Mucosa of descending colon (tissue), 3 donors: ENCODE results near the gene GAS2. TPM values are rescaled to one million over a fixed set of nuclear protein-coding genes. Genes with fewer than 3 reads are reported as not detected.

Experiments used
- ATAC-seq: fragments of 200-7000 bp; cut with Tn5 transposase; one replicate; pipeline ENCODE4 v1.9.1; 2020; ENCODE audit warnings: mild to moderate bottlenecking, moderate library complexity
- DNase-seq, 3 donors: peaks; one replicate each; pipeline ENCODE4 v3.0.0-alpha.2; 2020
- H3K36me3 ChIP-seq: fragments of 200-600 bp; one replicate; pipeline ENCODE4 v1.8.0; 2021; ENCODE audit warnings: low read depth, mild to moderate bottlenecking
- H3K4me1 ChIP-seq: fragments of 200-600 bp; one replicate; pipeline ENCODE4 v1.8.0; 2021; ENCODE audit warnings: low read depth, mild to moderate bottlenecking
- H3K4me3 ChIP-seq: fragments of 200-600 bp; one replicate; pipeline ENCODE4 v1.8.0; 2021; ENCODE audit warnings: mild to moderate bottlenecking
- H3K9me3 ChIP-seq: fragments of 200-600 bp; one replicate; pipeline ENCODE4 v1.8.0; 2021; ENCODE audit warnings: mild to moderate bottlenecking
- CTCF ChIP-seq: fragments of 200-600 bp; IDR thresholded peaks from one replicate; pipeline ENCODE4 v1.8.0; 2022; ENCODE audit warnings: antibody characterized with exemption, mild to moderate bottlenecking
- intact Hi-C, 2 donors: fragments of 100-400 bp; cut with DNase I in 1 of 2; cut with micrococcal nuclease in 1 of 2; formaldehyde crosslinking; loops; one replicate each; pipeline versions ENCODE4 v1.11.0 to v1.11.1; 2022; cut with DNase I, micrococcal nuclease
- total RNA-seq, 3 donors: library from RNA; stranded (reverse); fragmentation: NEBNext Ultra II Directional in 2 of 3; extraction: Animal tissue kit (Norgen Biotek cat#: 25700) in 2 of 3; gene quantifications; one replicate each; pipeline versions ENCODE4 v1.2.1 to v1.2.4, GENCODE V29; 2021 to 2023
- donor health status: DM: no; HTN: no; CAD: no; lungs with moderate emphysema.
- donor health status: DM: no; HTN: no; CAD: no.
- donor health status: DM: no; HTN: yes; CAD: no.

GAS2 gene
- total RNA-seq, 3 donors from 2014 or later: 2.0 to 2.8 (median 2.5) TPM

DNA sequence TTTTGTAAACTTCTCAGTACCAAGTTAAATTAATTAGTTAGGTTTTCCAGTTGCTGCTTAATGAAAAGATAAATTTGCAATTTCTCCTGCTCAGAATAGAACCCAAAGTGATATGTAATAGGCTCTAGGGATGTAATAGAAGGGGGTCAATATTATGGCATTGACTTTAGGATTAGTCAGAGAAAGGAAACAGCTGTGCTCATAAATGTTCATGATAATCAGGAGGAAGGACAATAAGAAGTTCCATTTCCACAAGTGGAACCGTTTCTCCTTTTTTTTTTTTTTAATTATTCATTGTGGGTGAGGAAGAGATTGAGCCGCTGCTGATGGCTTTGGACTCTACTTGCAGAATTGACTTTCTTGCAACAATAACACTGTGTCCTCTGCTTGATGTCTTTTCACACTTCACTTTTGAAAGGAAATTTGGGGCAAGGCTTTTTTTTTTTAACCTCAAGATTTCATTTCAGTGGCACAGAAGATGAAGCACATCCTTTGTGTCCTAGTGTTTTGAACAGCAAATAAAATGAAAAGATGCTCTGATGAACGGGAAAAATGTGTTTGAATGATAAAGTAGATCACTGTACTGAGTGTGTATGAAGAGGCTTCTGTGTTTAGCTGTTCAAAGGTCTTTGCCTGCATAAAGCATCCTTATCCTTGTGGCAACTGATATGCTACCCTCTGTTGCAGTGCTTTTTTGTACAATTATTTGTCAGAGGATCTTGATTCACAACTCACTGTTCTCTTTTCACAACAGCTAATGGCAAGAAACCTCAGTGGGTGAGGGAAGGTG is 62.4 kb downstream of the GAS2 start:
- intact Hi-C loops: no loop called here
- no peak for DNase-seq
- no peaks in the 10 kb centered on the region for H3K4me1 ChIP-seq
- no peaks in the 10 kb centered on the region for H3K36me3 ChIP-seq
- no peak for ATAC-seq
- no peaks in the 10 kb centered on the region for H3K9me3 ChIP-seq
- TF ChIP-seq CTCF: no peak
- no peak overlapping the region for H3K4me3 ChIP-seq

GRCh38 chr11:22730319-22730718 is 63.9 kb downstream of the GAS2 start:
- Histone ChIP-seq H3K9me3 (no peaks in the 10 kb centered on the region), H3K4me1 (no peaks in the 10 kb centered on the region), H3K4me3 (no peak overlapping the region), H3K36me3 (no peaks in the 10 kb centered on the region)
- no peak for ATAC-seq
- intact Hi-C loops: loop anchor here in 1 of 2 donors (2.0 kb wide), 1 partner anchor 60 kb away; no protein-coding TSS in a partner anchor
- DNase-seq: peak in 1 of 3 donors; percentile 42
- no peak for TF ChIP-seq CTCF

DNA sequence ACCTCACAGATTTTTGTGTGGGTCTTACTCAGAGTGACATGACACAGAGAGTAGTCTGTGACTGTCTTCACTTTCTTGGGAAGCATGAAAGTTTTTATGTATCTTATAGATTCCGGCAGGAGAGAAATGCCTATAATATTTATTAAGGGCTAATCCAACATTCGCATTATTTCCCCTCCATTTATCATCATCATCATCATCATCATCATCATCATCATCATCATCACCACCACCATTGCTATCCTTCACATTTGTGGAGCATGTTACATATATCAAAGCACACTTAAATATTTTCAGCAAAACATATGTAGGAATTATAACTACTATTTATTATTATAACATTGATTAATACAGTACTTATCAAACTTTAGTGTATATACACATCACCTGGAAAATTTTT is 66.2 kb downstream of the GAS2 start:
- Histone ChIP-seq H3K36me3 (no peaks in the 10 kb centered on the region), H3K4me3 (no peak overlapping the region), H3K9me3 (no peaks in the 10 kb centered on the region), H3K4me1 (no peaks in the 10 kb centered on the region)
- no peak for ATAC-seq
- intact Hi-C loops: no loop called here
- DNase-seq: no peak
- TF ChIP-seq CTCF: no peak

- no peak for DNase-seq
- no peak for ATAC-seq
- H3K4me3 ChIP-seq: no peak overlapping the region
- no peak for TF ChIP-seq CTCF
- intact Hi-C loops: no loop called here
- H3K4me1 ChIP-seq: no peaks in the 10 kb centered on the region
- no peaks in the 10 kb centered on the region for H3K9me3 ChIP-seq
- H3K36me3 ChIP-seq: no peaks in the 10 kb centered on the region
Observed at GRCh38 chr11:22733475-22734248, 67.3 kb downstream of the GAS2 start.

DNA sequence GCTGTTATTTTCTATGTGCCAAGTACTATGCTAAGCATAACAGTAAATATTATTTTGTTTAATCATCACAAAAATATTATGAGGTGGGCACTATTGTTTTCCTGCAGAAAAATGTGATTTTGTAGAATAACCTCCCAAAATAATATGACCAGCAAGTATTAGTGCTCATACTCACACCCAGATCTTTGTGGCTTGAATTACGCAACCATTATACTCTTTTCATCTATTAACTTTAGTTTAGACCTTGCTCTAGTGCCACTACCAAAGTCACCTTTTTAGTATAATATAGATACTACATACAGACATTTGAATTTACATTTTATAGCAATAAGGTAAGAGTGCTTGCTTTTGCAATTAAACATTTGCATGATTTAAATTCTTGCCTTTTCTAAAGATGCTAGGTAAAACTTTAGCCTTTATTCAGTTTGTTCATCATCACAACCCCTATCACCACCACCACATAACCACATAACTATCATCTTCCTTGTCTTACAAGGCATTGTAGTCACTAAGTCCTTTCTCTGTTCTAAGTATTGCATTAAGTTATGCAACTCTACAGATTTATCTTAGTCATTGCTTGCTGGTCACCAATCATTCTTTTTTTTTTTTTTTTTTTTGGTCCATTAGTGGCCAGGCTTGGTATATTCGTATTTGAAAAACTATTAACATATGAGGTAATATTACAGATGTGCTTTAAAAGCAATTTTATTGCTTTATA is 68.4 kb downstream of the GAS2 start:
- Histone ChIP-seq H3K9me3 (no peaks in the 10 kb centered on the region), H3K36me3 (no peaks in the 10 kb centered on the region), H3K4me3 (no peak overlapping the region), H3K4me1 (no peaks in the 10 kb centered on the region)
- ATAC-seq: no peak
- TF ChIP-seq CTCF: no peak
- intact Hi-C loops: no loop called here
- DNase-seq: no peak
